ENCODE data around the gene CCP110. TPM values are rescaled to one million over a fixed set of nuclear protein-coding genes. Genes with fewer than 3 reads are reported as not detected.

The CCP110 gene
- total RNA-seq, 1 donor from 2014 or later = 7.2 TPM

DNA sequence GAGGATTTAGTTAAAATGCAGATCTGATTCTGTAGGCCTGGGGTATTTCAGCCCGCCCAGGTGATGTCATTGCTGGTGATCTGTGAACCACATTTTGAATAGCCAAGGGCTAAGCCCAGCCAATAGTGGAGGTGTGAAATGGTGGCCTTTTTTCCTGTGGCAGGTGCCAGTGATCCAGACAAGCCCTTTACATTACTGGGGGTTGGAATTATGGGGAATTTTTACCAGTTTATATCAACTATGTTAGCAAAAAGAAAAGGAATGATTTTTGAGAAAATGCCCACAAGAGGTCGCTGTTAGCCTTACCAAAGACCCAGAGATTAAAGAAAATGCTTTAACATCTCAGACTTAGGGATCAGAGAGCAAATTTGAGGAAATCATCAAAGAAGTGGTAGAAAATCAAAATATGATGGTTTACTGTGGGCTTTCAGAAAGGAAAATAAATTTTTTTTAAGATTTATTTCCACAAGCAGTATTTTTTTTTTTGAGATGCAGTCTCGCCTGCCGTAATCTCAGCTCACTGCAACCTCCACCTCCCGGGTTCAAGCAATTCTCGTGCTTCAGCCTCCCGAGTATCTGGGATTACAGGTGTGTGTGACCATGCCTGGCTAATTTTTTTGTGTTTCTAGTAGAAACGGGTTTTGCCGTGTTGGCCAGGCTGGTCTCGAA, 35.6 kb downstream of the CCP110 start:
- no peak overlapping the region for H3K4me3 ChIP-seq (ENCODE audit: low read depth, low read length)
- DNase-seq (ENCODE audit: low read depth) = no peak
- TF ChIP-seq, protein P1, sequence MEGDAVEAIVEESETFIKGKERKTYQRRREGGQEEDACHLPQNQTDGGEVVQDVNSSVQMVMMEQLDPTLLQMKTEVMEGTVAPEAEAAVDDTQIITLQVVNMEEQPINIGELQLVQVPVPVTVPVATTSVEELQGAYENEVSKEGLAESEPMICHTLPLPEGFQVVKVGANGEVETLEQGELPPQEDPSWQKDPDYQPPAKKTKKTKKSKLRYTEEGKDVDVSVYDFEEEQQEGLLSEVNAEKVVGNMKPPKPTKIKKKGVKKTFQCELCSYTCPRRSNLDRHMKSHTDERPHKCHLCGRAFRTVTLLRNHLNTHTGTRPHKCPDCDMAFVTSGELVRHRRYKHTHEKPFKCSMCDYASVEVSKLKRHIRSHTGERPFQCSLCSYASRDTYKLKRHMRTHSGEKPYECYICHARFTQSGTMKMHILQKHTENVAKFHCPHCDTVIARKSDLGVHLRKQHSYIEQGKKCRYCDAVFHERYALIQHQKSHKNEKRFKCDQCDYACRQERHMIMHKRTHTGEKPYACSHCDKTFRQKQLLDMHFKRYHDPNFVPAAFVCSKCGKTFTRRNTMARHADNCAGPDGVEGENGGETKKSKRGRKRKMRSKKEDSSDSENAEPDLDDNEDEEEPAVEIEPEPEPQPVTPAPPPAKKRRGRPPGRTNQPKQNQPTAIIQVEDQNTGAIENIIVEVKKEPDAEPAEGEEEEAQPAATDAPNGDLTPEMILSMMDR (conservative IDR thresholded peaks at IDR 0.05; ENCODE audit: low read depth, low read length) = peak; percentile 69

- no peak for DNase-seq (ENCODE audit: low read depth)
- TF ChIP-seq, protein P1 (conservative IDR thresholded peaks at IDR 0.05; ENCODE audit: low read depth, low read length) = no peak
Measured at GRCh38 chr16:19560078-19560477, 36.3 kb downstream of the CCP110 start.

GRCh38 chr16:19563377-19563776, 39.6 kb downstream of the CCP110 start:
- no peak for DNase-seq (ENCODE audit: low read depth)
- H3K4me3 ChIP-seq (ENCODE audit: low read depth, low read length) = no peak overlapping the region
- TF ChIP-seq, protein P1 (conservative IDR thresholded peaks at IDR 0.05; ENCODE audit: low read depth, low read length) = no peak

More at GRCh38 chr16:19560078-19560477, 36.3 kb downstream of the CCP110 start:
- H3K4me3 ChIP-seq (ENCODE audit: low read depth, low read length) = no peak overlapping the region

- DNase-seq (ENCODE audit: low read depth) = no peak
- TF ChIP-seq, protein P1 (conservative IDR thresholded peaks at IDR 0.05; ENCODE audit: low read depth, low read length) = no peak
- no peak overlapping the region for H3K4me3 ChIP-seq (ENCODE audit: low read depth, low read length)
Measured at GRCh38 chr16:19566362-19566761, 42.6 kb downstream of the CCP110 start.

- H3K4me3 ChIP-seq (ENCODE audit: low read depth, low read length) = no peak overlapping the region
- DNase-seq (ENCODE audit: low read depth) = no peak
- TF ChIP-seq, protein P1 (conservative IDR thresholded peaks at IDR 0.05; ENCODE audit: low read depth, low read length) = no peak
Measured at GRCh38 chr16:19567560-19567959, 43.8 kb downstream of the CCP110 start.

DNA sequence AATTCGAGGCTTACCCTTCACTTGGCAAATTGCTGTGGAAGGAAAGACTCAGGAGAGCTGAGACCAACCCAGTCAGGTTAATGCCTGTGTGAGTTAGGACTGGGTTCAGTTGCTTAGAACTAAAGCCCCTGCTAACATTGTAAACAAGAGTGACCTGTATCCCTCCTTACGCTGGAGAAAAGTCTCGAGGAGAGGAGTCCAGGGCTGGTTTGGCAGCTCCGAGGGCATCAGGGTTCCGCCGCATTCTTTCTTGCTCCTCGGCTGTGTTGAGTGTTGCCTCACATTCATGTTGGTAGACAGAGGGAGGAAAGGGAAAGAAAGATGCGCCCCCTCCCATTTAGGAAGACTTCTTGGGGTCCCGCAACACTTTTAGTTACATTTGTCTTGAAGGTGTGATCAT, 50.3 kb downstream of the CCP110 start:
- H3K4me3 ChIP-seq (ENCODE audit: low read depth, low read length) = no peak overlapping the region
- DNase-seq (ENCODE audit: low read depth) = no peak
- TF ChIP-seq, protein P1 (conservative IDR thresholded peaks at IDR 0.05; ENCODE audit: low read depth, low read length) = no peak

DNA sequence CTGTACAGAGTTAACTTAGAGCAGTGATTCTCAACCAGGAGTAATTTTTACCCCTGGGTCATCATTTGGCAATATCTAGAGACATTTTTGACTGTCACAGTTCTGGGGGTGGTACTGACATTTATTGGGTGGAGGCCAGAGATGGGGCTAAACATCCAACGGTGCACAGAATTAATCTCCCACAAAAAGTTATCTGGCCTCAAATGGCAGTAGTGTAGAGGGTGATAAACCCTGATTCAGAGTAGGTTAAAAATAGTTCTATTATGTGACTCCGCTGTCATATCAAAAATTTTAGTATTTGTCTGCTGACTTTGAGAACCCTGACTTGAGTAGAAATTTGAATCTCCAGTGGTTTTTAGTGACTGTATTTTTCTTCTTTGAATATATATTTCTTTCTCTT, 50.9 kb downstream of the CCP110 start:
- H3K4me3 ChIP-seq (ENCODE audit: low read depth, low read length) = no peak overlapping the region
- TF ChIP-seq, protein P1 (conservative IDR thresholded peaks at IDR 0.05; ENCODE audit: low read depth, low read length) = no peak
- no peak for DNase-seq (ENCODE audit: low read depth)

Measured in epithelial cell of proximal tubule (primary cell).